HUES6 (cell line): Measurements from ENCODE around the gene CTDSPL.

Experiments used
- H3K27ac ChIP-seq: 2 replicates; pipeline ENCODE4 v1.7.0; 2013; ENCODE audit warnings: low read depth, mild to moderate bottlenecking, low read length, inconsistent platforms
- H3K27me3 ChIP-seq: 2 replicates; pipeline ENCODE4 v1.6.1; 2013; ENCODE audit warnings: low read length; ENCODE audit not compliant: control insufficient read depth, insufficient read depth
- H3K36me3 ChIP-seq: 2 replicates; pipeline ENCODE4 v1.6.1; 2013; ENCODE audit warnings: low read length; ENCODE audit not compliant: control insufficient read depth, insufficient read depth
- H3K4me1 ChIP-seq: 2 replicates; pipeline ENCODE4 v1.6.1; 2013; ENCODE audit warnings: low read length; ENCODE audit not compliant: control insufficient read depth, insufficient read depth
- H3K4me3 ChIP-seq: 2 replicates; pipeline ENCODE4 v1.5.1; 2013; ENCODE audit warnings: low read depth, low read length
- H3K9ac ChIP-seq: one replicate; pipeline ENCODE4 v1.6.1; 2013; ENCODE audit warnings: mild to moderate bottlenecking, low read length
- H3K9me3 ChIP-seq: 2 replicates; pipeline ENCODE4 v1.6.1; 2013; ENCODE audit warnings: low read depth, low read length; ENCODE audit not compliant: control insufficient read depth, insufficient read depth

Gene CTDSPL

DNA sequence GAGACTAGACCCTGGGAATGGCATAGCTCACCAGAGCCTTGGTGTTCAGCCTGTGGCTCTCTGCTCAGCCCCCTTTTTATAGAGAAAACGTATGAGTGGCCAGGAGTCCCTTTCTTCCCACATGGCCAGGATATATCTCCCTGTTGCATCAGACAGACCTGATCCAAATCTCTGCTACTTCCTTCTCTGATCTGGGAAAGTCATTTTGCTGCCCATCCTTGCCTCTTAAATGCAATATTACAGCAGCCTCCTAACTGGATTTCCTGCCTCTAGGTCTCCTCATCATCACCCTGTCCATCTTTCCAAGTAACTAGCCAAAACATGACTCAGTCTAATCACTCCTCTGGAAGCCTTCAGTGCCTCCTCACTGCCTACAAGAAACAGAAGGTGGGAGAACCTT is 42.9 kb downstream of the CTDSPL start:
- peaks cover 3% of the 10 kb centered on the region; the same call in 1 of the 2 replicates for H3K36me3 ChIP-seq
- H3K27me3 ChIP-seq: no peaks in the 10 kb centered on the region
- peaks cover 27% of the 10 kb centered on the region for H3K4me1 ChIP-seq
- H3K9me3 ChIP-seq: 0 out of 2 replicates have a peak, but pooled peaks cover 5% of the 10 kb centered on the region
- no peak overlapping the region for H3K9ac ChIP-seq
- no peak overlapping the region for H3K27ac ChIP-seq
- no peak overlapping the region for H3K4me3 ChIP-seq

DNA sequence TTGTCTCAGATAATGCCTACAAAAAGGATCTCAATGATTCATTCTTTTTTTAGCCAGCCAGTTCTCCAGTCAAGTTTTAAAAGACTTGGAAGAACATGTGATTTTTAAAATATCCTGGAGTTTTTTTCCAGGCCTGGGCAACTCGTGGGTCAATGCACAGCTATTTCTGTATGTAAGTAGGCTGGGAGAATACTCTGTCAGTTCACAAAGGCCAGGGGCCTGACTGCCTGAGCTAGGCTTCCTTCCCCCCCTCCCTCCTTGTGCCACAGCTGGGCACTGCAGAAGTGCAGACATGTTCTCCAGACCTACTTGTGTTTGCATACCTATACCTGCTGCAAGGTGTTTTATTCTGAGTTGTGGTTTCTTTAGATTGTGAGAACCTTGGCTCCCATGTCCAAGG is 43.7 kb downstream of the CTDSPL start:
- peaks cover 3% of the 10 kb centered on the region; the same call in 1 of the 2 replicates for H3K36me3 ChIP-seq
- 0 out of 2 replicates have a peak, but pooled peaks cover 5% of the 10 kb centered on the region for H3K9me3 ChIP-seq
- H3K27ac ChIP-seq: no peak overlapping the region
- no peak overlapping the region for H3K4me3 ChIP-seq
- H3K4me1 ChIP-seq: peaks cover 27% of the 10 kb centered on the region
- H3K27me3 ChIP-seq: no peaks in the 10 kb centered on the region
- no peak overlapping the region for H3K9ac ChIP-seq

DNA sequence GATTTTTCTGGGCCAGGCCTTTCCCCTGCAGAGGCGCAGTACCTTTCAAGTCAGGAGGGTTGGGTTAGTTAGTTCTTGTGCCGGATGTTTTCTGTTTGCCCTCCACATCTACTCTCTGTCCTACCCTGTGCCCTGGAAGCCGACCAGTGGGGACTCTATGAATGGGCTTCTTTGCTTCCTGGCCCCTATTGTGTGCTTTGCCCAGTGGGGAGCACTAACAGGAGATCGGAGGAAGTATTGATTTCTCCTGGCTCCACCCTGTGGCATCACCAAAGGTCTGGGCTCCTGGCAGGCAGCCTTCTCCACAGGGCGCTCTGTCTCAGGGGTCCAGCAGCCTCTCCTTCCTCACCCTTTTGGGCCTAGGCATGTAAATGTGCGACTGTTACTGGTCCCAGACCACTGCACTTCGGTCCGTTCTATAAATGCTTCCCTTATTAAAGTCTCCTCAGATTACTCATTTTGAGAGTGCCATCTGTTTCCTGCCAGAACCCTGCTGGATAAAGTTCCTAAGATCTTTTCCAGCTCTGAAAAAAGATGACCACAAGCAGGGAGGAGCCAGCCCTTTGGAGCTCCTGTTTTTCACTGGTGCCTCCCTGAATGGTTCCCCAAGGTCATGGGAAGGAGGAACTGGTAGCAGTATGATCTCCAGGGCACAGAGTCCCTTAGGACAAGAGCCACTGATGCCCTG is 44.5 kb downstream of the CTDSPL start:
- Histone ChIP-seq H3K4me3 (no peak overlapping the region), H3K9me3 (0 out of 2 replicates have a peak, but pooled peaks cover 5% of the 10 kb centered on the region), H3K4me1 (peaks cover 33% of the 10 kb centered on the region), H3K9ac (no peak overlapping the region), H3K36me3 (peaks cover 3% of the 10 kb centered on the region; the same call in 1 of the 2 replicates), H3K27ac (no peak overlapping the region), H3K27me3 (no peaks in the 10 kb centered on the region)

GRCh38 chr3:37906734-37907282 is 45.1 kb downstream of the CTDSPL start:
- Histone ChIP-seq H3K4me3 (no peak overlapping the region), H3K36me3 (peaks cover 3% of the 10 kb centered on the region; the same call in 1 of the 2 replicates), H3K4me1 (peaks cover 34% of the 10 kb centered on the region), H3K27ac (no peak overlapping the region), H3K9me3 (0 out of 2 replicates have a peak, but pooled peaks cover 5% of the 10 kb centered on the region), H3K27me3 (no peaks in the 10 kb centered on the region), H3K9ac (no peak overlapping the region)

DNA sequence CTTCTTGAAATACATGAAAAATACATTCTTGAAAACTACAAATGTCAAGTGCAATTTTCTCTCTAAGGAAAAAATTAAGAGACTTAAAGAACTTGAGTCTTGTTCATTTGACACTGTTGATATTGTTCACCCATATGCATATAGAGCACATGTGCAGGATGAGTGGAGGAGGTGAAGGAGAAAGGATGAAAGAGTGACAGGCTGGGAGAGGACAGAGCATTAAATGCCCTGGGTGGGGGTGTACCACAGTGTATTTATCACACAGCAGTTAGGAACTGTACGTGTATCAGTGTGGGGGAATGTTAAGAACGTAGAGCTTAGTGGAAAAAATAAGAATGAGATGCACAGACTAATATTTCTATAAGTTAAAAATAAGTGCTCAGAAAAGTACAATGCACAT is 45.7 kb downstream of the CTDSPL start:
- Histone ChIP-seq H3K4me1 (peaks cover 34% of the 10 kb centered on the region), H3K9me3 (0 out of 2 replicates have a peak, but pooled peaks cover 5% of the 10 kb centered on the region), H3K9ac (no peak overlapping the region), H3K27me3 (no peaks in the 10 kb centered on the region), H3K4me3 (no peak overlapping the region), H3K27ac (no peak overlapping the region), H3K36me3 (peaks cover 3% of the 10 kb centered on the region; the same call in 1 of the 2 replicates)

GRCh38 chr3:37907906-37908305 is 46.2 kb downstream of the CTDSPL start:
- Histone ChIP-seq H3K9me3 (0 out of 2 replicates have a peak, but pooled peaks cover 5% of the 10 kb centered on the region), H3K4me3 (no peak overlapping the region), H3K4me1 (peaks cover 34% of the 10 kb centered on the region), H3K36me3 (0 out of 2 replicates have a peak, but pooled peaks cover under 1% of the 10 kb centered on the region), H3K27me3 (no peaks in the 10 kb centered on the region), H3K27ac (no peak overlapping the region), H3K9ac (no peak overlapping the region)

GRCh38 chr3:37909067-37909911 is 47.6 kb downstream of the CTDSPL start:
- H3K4me1 ChIP-seq: peaks cover 31% of the 10 kb centered on the region
- H3K27ac ChIP-seq: no peak overlapping the region
- no peaks in the 10 kb centered on the region for H3K27me3 ChIP-seq
- H3K36me3 ChIP-seq: no peaks in the 10 kb centered on the region
- H3K9ac ChIP-seq: no peak overlapping the region
- H3K4me3 ChIP-seq: no peak overlapping the region
- H3K9me3 ChIP-seq: 0 out of 2 replicates have a peak, but pooled peaks cover 5% of the 10 kb centered on the region

- H3K36me3 ChIP-seq: no peaks in the 10 kb centered on the region
- H3K27ac ChIP-seq: no peak overlapping the region
- H3K4me3 ChIP-seq: no peak overlapping the region
- H3K9ac ChIP-seq: no peak overlapping the region
- peaks cover 22% of the 10 kb centered on the region for H3K4me1 ChIP-seq
- H3K9me3 ChIP-seq: 0 out of 2 replicates have a peak, but pooled peaks cover 5% of the 10 kb centered on the region
- H3K27me3 ChIP-seq: no peaks in the 10 kb centered on the region
These were observed 49.2 kb downstream of the CTDSPL start for GRCh38 chr3:37910671-37911400.

DNA sequence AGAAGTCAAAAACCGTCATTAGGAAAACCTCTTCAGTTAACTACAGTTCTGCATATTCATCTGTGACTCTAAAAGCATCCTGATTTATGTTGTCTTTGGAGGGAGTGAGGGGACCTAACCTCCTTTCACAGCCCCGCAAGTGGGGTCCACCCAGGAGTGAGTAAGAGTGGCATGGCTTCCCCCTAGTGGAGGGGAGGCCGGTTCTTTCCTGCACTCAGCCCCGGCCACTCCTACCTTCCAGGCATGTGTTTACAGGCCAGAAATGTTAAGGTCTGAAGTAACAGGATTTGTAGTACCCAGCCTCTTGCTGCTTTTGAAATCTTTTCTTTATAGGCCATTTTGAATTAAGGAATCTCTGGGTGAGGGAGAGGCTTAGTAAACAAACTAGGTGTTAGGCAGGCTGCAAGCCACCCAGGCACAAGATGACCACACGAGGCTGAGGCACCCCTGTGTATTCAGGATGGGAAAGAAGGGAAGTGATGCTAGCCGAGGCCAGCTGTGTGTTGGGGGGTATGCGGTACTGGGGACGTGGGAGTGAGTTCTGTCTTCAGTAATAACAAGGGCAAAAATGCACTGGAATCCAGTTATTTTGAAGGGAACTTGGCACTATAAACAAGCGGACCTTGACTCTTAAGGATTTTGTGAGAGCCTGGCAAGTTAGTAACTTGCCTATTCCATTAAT is 50.5 kb downstream of the CTDSPL start:
- Histone ChIP-seq H3K9ac (no peak overlapping the region), H3K27ac (no peak overlapping the region), H3K27me3 (no peaks in the 10 kb centered on the region), H3K9me3 (0 out of 2 replicates have a peak, but pooled peaks cover 5% of the 10 kb centered on the region), H3K4me1 (peaks cover 14% of the 10 kb centered on the region; the same call in 1 of the 2 replicates), H3K36me3 (no peaks in the 10 kb centered on the region), H3K4me3 (no peak overlapping the region)

DNA sequence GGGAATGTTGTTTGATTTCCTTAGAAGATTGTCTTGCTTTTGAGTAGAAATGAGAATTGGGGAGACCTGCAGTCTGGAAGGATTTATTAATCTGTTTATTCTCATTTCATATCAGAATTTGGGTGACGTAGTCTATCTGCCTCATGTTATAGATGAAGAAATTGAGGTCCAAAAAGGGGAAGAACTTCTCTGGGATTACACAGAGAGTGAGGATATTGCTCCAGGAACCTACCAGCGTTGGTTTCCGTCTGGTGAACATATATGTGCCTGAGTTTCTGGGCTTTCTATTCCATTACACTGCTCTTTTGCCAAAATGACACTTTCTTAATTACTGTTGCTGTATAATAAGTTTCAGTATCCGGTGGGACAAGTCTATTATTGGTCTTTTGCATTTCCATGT is 51.8 kb downstream of the CTDSPL start:
- no peaks in the 10 kb centered on the region for H3K36me3 ChIP-seq
- no peak overlapping the region for H3K4me3 ChIP-seq

More for the DNA sequence above, 51.8 kb downstream of the CTDSPL start:
- H3K27me3 ChIP-seq: no peaks in the 10 kb centered on the region
- 0 out of 2 replicates have a peak, but pooled peaks cover 5% of the 10 kb centered on the region for H3K9me3 ChIP-seq
- no peak overlapping the region for H3K9ac ChIP-seq
- no peak overlapping the region for H3K27ac ChIP-seq
- H3K4me1 ChIP-seq: peaks cover 21% of the 10 kb centered on the region
